ENCODE results near the gene RTN1. TPM values are rescaled to one million over a fixed set of nuclear protein-coding genes. Genes with fewer than 3 reads are reported as not detected.

RTN1 gene
- total and polyA plus RNA-seq, 2 of the 8 experiments (the other 6 are each of a cell fraction or from before 2014, with no cell fraction given) = 2.8 to 4.9 TPM

GRCh38 chr14:59631237-59631636, 239.3 kb downstream of the RTN1 start:
- Histone ChIP-seq H2AFZ (ENCODE audit: low read length) (no peak overlapping the region), H3K4ac (replicated peaks; ENCODE audit: insufficient read length, low read depth, low read length) (no peak overlapping the region), H2BK12ac (ENCODE audit: low read depth, low read length) (no peak overlapping the region), H3K14ac (ENCODE audit: insufficient read length) (no peak overlapping the region), H2BK120ac (replicated peaks; ENCODE audit: low read depth, low read length) (no peak overlapping the region), H3K9ac (replicated peaks in 1 of 4; ENCODE audit: extremely low read depth in 1 of 4, low read depth in 3 of 4, low read length in 3 of 4) (no peak overlapping the region), H3K36me3 (ENCODE audit: control insufficient read depth in 2 of 4, insufficient read depth in 4 of 4, low read length in 3 of 4) (no peaks in the 10 kb centered on the region), H4K5ac (ENCODE audit: insufficient read length, low read depth, low read length) (no peak overlapping the region), H3K27me3 (replicated peaks in 1 of 4; ENCODE audit: control insufficient read depth in 3 of 4, extremely low read depth in 1 of 4, insufficient read depth in 3 of 4, low read length in 3 of 4) (peaks cover 2 to 11% (median 9%) of the 10 kb centered on the region in 4 experiments), H3K23me2 (ENCODE audit: low read depth, low read length) (peaks cover 6% of the 10 kb centered on the region; the same call in 1 of the 2 replicates), H2AK5ac (ENCODE audit: low read depth, low read length) (no peak overlapping the region), H3K27ac (ENCODE audit: low read depth, low read length) (no peak overlapping the region), H2BK15ac (ENCODE audit: low read length) (no peak overlapping the region), H3K56ac (replicated peaks; ENCODE audit: insufficient read length, low read depth, low read length) (no peak overlapping the region), H3K4me3 (ENCODE audit: extremely low read depth in 1 of 4, insufficient read depth in 2 of 4, low read depth in 3 of 4, low read length in 4 of 4) (peak overlapping the region in 1 of 4 experiments; percentile 74; a peak in 2 of 8 replicates), H4K8ac (ENCODE audit: extremely low read depth, insufficient read depth, low read length) (no peak overlapping the region), H3K4me2 (ENCODE audit: insufficient read depth in 1 of 2, low read depth in 2 of 2, low read length in 2 of 2) (peak overlapping the region in 1 of 2 experiments; percentile 51; a peak in 1 of 4 replicates), H4K20me1 (replicated peaks in 1 of 2; ENCODE audit: control insufficient read depth in 1 of 2, insufficient read depth in 2 of 2, low read length in 2 of 2) (no peaks in the 10 kb centered on the region), H2BK20ac (ENCODE audit: low read length) (no peak overlapping the region), H3K18ac (ENCODE audit: extremely low read depth, low read length) (no peak overlapping the region), H4K91ac (replicated peaks; ENCODE audit: insufficient read length, low read length) (no peak overlapping the region), H3K79me2 (ENCODE audit: control insufficient read depth in 1 of 2, insufficient read depth in 2 of 2, low read length in 2 of 2) (no peaks in the 10 kb centered on the region), H3K4me1 (replicated peaks in 1 of 4; ENCODE audit: control insufficient read depth in 3 of 4, insufficient read depth in 4 of 4, low read length in 3 of 4) (peaks cover 0 to 2% (median 0%) of the 10 kb centered on the region in 4 experiments; a peak in 3 of 7 replicates), H3K23ac (ENCODE audit: insufficient read length) (no peak overlapping the region), H2BK5ac (ENCODE audit: low read depth, low read length) (no peak overlapping the region), H3K9me3 (ENCODE audit: insufficient read depth in 2 of 2, low read depth in 1 of 2, low read length in 1 of 2) (no peaks in the 10 kb centered on the region), H3K79me1 (ENCODE audit: low read depth, low read length) (no peaks in the 10 kb centered on the region)
- ChIA-PET POLR2A (ENCODE audit: partially characterized antibody) (interaction anchor here (1.2 kb wide), 1 partner anchor 11 kb away, joined by 3 read pairs; no protein-coding TSS in a partner anchor), CTCF (ENCODE audit: partially characterized antibody) (interaction anchor here (0.8 to 5.2 kb wide), 9 partner anchors 10 to 350 kb away, joined by 3 to 112 read pairs (median 13); no protein-coding TSS in a partner anchor)
- WGBS, 2 experiments (ENCODE audit: extremely low coverage in 1 of 2, insufficient coverage in 1 of 2, insufficient read length in 1 of 2, insufficient replicate concordance in 2 of 2, low coverage in 1 of 2, low lambda C conversion rate in 2 of 2, missing lambda C conversion rate in 1 of 2) = 49% methylated on average over 3 of the region's 3 CpGs; no CpG with 5 or more reads in 1 of the 2 experiments
- FAIRE-seq (peak; percentile 66), DNase-seq (ENCODE audit: low read depth in 1 of 2, low spot score in 2 of 2) (peak in 1 of 2 experiments; percentile 54)
- TF ChIP-seq, protein P1, sequence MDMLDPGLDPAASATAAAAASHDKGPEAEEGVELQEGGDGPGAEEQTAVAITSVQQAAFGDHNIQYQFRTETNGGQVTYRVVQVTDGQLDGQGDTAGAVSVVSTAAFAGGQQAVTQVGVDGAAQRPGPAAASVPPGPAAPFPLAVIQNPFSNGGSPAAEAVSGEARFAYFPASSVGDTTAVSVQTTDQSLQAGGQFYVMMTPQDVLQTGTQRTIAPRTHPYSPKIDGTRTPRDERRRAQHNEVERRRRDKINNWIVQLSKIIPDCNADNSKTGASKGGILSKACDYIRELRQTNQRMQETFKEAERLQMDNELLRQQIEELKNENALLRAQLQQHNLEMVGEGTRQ (IDR thresholded peaks at IDR 0.05; ENCODE audit: low read length) = no peak
- TF ChIP-seq, protein P2, sequence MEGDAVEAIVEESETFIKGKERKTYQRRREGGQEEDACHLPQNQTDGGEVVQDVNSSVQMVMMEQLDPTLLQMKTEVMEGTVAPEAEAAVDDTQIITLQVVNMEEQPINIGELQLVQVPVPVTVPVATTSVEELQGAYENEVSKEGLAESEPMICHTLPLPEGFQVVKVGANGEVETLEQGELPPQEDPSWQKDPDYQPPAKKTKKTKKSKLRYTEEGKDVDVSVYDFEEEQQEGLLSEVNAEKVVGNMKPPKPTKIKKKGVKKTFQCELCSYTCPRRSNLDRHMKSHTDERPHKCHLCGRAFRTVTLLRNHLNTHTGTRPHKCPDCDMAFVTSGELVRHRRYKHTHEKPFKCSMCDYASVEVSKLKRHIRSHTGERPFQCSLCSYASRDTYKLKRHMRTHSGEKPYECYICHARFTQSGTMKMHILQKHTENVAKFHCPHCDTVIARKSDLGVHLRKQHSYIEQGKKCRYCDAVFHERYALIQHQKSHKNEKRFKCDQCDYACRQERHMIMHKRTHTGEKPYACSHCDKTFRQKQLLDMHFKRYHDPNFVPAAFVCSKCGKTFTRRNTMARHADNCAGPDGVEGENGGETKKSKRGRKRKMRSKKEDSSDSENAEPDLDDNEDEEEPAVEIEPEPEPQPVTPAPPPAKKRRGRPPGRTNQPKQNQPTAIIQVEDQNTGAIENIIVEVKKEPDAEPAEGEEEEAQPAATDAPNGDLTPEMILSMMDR (IDR thresholded peaks at IDR 0.05; ENCODE audit: control extremely low read depth in 1 of 3, insufficient read depth in 1 of 3, low read depth in 1 of 3, low read length in 3 of 3) = peak; percentile 43 to 69 (median 65)
- TF ChIP-seq RAD21 (IDR thresholded peaks at IDR 0.05 in 1 of 2, conservative IDR thresholded peaks at IDR 0.05 in 1 of 2; ENCODE audit: low read depth in 2 of 2, low read length in 2 of 2) = peak; percentile 57 to 65
- no peak for TF ChIP-seq HDAC2 (IDR thresholded peaks at IDR 0.05; ENCODE audit: borderline replicate concordance in 1 of 2, low read depth in 2 of 2, low read length in 2 of 2)

All from H1 (cell line).